Measurements from ENCODE around the gene GCN1. TPM values are rescaled to one million over a fixed set of nuclear protein-coding genes. Genes with fewer than 3 reads are reported as not detected.

The GCN1 gene
- total and polyA plus RNA-seq, 2 donors (not counting 3 experiments of a cell fraction or from before 2014, with no cell fraction given) = 30.1 to 101 TPM

GRCh38 chr12:120230326-120230973 lies 35.9 kb upstream of the GCN1 start:
- Histone ChIP-seq H3K79me2 (ENCODE audit: control insufficient read depth, insufficient read depth, low read length) (peaks cover 83% of the 10 kb centered on the region), H4K20me1 (replicated peaks; ENCODE audit: control insufficient read depth, extremely low read depth, insufficient read depth, low read length) (no peaks in the 10 kb centered on the region), H3K27ac (ENCODE audit: insufficient read depth, low read depth, low read length) (peak overlapping the region; percentile 100), H3K9me1 (replicated peaks; ENCODE audit: control insufficient read depth, extremely low read depth, insufficient read depth, low read length) (no peaks in the 10 kb centered on the region), H3K4me3 (replicated peaks in 1 of 3; ENCODE audit: insufficient read depth in 1 of 3, low read depth in 1 of 3, low read length in 3 of 3) (peak overlapping the region in 1 of 3 experiments; percentile 30), H3K9me3 (replicated peaks; ENCODE audit: control insufficient read depth, insufficient read depth, low read length) (no peaks in the 10 kb centered on the region), H3K27me3 (ENCODE audit: control insufficient read depth in 2 of 2, insufficient read depth in 2 of 2, low read length in 2 of 2) (no peaks in the 10 kb centered on the region), H3K9ac (replicated peaks; ENCODE audit: extremely low read depth, insufficient read depth, low read length) (peak overlapping the region; percentile 96), H3K4me1 (ENCODE audit: control insufficient read depth, extremely low read depth, insufficient read depth, low read length) (peaks cover 87% of the 10 kb centered on the region), H3K36me3 (ENCODE audit: control insufficient read depth in 2 of 2, extremely low read depth in 1 of 2, insufficient read depth in 2 of 2, low read length in 2 of 2) (peaks cover 0 to 11% of the 10 kb centered on the region in 2 experiments), H2AFZ (ENCODE audit: low read depth, low read length) (no peak overlapping the region), H3K4me2 (ENCODE audit: insufficient read depth, low read length) (peak overlapping the region; percentile 69)
- TF ChIP-seq GATA2 (IDR thresholded peaks at IDR 0.05; ENCODE audit: insufficient read depth, insufficient read length, low read depth, low read length) (peak; percentile 79), EZH2 (IDR thresholded peaks at IDR 0.05; ENCODE audit: borderline replicate concordance, low read depth, low read length, severe bottlenecking) (no peak), CTCF (IDR thresholded peaks at IDR 0.05; ENCODE audit: extremely low read depth in 1 of 2, insufficient read depth in 1 of 2, low read depth in 1 of 2, low read length in 2 of 2) (no peak), FOS (IDR thresholded peaks at IDR 0.05; ENCODE audit: borderline replicate concordance, insufficient read depth, low read length) (peak; percentile 55), POLR2A (IDR thresholded peaks at IDR 0.05; ENCODE audit: low read depth, low read length) (no peak), MAX (IDR thresholded peaks at IDR 0.05; ENCODE audit: insufficient read depth, insufficient read length) (no peak), JUN (IDR thresholded peaks at IDR 0.05; ENCODE audit: borderline replicate concordance, insufficient read depth, insufficient read length, low read depth) (peak; percentile 40), MYC (IDR thresholded peaks at IDR 0.05; ENCODE audit: low read depth, low read length) (peak; percentile 43), POLR2AphosphoS5 (IDR thresholded peaks at IDR 0.05; ENCODE audit: insufficient read depth, low read depth, low read length) (peak; percentile 68)
- DNase-seq (ENCODE audit: low read depth, low spot score) = peak; percentile 78
- dilution Hi-C loops (cut with MboI; ENCODE audit: extremely low pct_ligation_motif_present, low sequenced_read_pairs) (no loop called here), intact Hi-C loops (cut with micrococcal nuclease) (no loop called here)
- no TSS peak for BruUV-seq (replicated peaks)
- POLR2A ChIA-PET = interaction anchor here (0.7 to 8.6 kb wide), 10 partner anchors 8 to 81 kb away, joined by 3 to 211 read pairs (median 24); partner anchors contain the start of genes PXN, RNU4-1, RNU4-2 and RPLP0
- CTCF ChIA-PET = interaction anchor here (1.1 to 10.7 kb wide), 5 partner anchors 10 to 72 kb away, joined by 3 to 1402 read pairs (median 15); partner anchors contain the start of genes PXN, RNU4-1, RNU4-2 and RPLP0
- FAIRE-seq = no peak

Measured in endothelial cell of umbilical vein (primary cell).